Naive B cell (primary cell): ENCODE measurements around the gene RAF1. TPM values are rescaled to one million over a fixed set of nuclear protein-coding genes. Genes with fewer than 3 reads are reported as not detected.

ENCODE experiments used
- ATAC-seq, 2 donors: fragments of 150-1000 bp; cut with Tn5 transposase; 2 replicates each; pipeline ENCODE4 v1.10.0; 2021; ENCODE audit warnings: low read depth in 2 of 2, mild to moderate bottlenecking in 2 of 2, moderate library complexity in 2 of 2
- DNase-seq: peaks from one replicate; pipeline ENCODE4 v3.0.0; 2022
- H3K27ac Mint-ChIP-seq, 6 donors: one replicate each; pipeline ENCODE4 v1.8.0; 2020 to 2022; ENCODE audit warnings: mild to moderate bottlenecking in 6 of 6, mixed read lengths in 6 of 6, moderate library complexity in 5 of 6, inconsistent platforms in 2 of 6
- H3K27me3 Mint-ChIP-seq, 3 donors: one replicate each; pipeline ENCODE4 v1.8.0; 2021 to 2022; ENCODE audit warnings: mixed read lengths in 3 of 3, mild to moderate bottlenecking in 1 of 3
- H3K36me3 Mint-ChIP-seq, 2 donors: one replicate each; pipeline ENCODE4 v1.8.0; 2020 to 2022; ENCODE audit warnings: mixed read lengths in 2 of 2, inconsistent platforms in 1 of 2, mild to moderate bottlenecking in 1 of 2
- H3K4me1 Mint-ChIP-seq, 3 donors: one replicate each; pipeline ENCODE4 v1.8.0; 2020 to 2022; ENCODE audit warnings: mixed read lengths in 3 of 3, inconsistent platforms in 1 of 3, mild to moderate bottlenecking in 1 of 3, moderate library complexity in 1 of 3
- H3K4me3 Mint-ChIP-seq, 8 donors: one replicate each; pipeline ENCODE4 v1.8.0; 2020 to 2022; ENCODE audit warnings: mild to moderate bottlenecking in 8 of 8, mixed read lengths in 8 of 8, moderate library complexity in 8 of 8, inconsistent platforms in 2 of 8
- H3K9me3 Mint-ChIP-seq, 7 donors: one replicate each; pipeline ENCODE4 v1.8.0; 2020 to 2022; ENCODE audit warnings: mixed read lengths in 7 of 7, mild to moderate bottlenecking in 5 of 7, inconsistent platforms in 2 of 7, moderate library complexity in 1 of 7
- polyA plus RNA-seq, 6 donors: library from polyadenylated mRNA; unstranded; fragments of 300-500 nt; fragmentation: Illumina TruSeq; gene quantifications; one replicate each; pipeline ENCODE4 v1.2.3, GENCODE V29; 2021; ENCODE audit warnings: low read depth in 6 of 6

RAF1 gene
- polyA plus RNA-seq, 6 donors from 2014 or later = 44.3 to 69.2 (median 59.5) TPM

- Mint-ChIP-seq H3K4me3 (peak overlapping the region in 1 of 8 donors; percentile 10), H3K27ac (peak overlapping the region in 4 of 6 donors; percentile 43 to 69 (median 56)), H3K36me3 (peaks cover 20 to 36% of the 10 kb centered on the region in 2 donors), H3K9me3 (no peaks in the 10 kb centered on the region), H3K4me1 (peaks cover 14 to 27% (median 20%) of the 10 kb centered on the region in 3 donors), H3K27me3 (no peaks in the 10 kb centered on the region)
- DNase-seq (no peak), ATAC-seq (no peak)
Observed at GRCh38 chr3:12591997-12592715, 71.8 kb downstream of the RAF1 start.

DNA sequence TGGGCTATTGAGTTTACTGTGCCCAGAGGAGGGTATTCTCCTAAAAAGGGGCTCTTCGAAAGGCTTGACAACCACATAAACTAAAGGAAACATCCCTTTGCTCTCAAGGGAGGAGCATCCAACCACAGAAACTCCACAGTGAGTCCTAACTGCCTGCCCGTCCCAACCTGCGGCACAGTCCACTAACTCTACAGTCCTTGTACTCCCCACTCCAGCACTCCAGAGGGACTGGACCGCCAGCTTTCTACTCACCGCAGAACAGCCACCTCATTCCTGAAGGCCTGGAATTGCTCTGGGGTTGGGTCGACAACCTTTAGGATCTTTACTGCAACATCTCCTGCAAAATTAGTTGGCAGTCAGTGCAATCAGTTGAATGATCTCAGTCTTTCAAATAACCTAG is 72.5 kb downstream of the RAF1 start:
- DNase-seq (no peak), ATAC-seq (no peak)
- no peaks in the 10 kb centered on the region for H3K27me3 Mint-ChIP-seq
- peaks cover 20 to 36% of the 10 kb centered on the region in 2 donors for H3K36me3 Mint-ChIP-seq
- no peaks in the 10 kb centered on the region for H3K9me3 Mint-ChIP-seq
- H3K4me1 Mint-ChIP-seq = peaks cover 14 to 27% (median 20%) of the 10 kb centered on the region in 3 donors
- peak overlapping the region in 1 of 8 donors; percentile 34 for H3K4me3 Mint-ChIP-seq
- peak overlapping the region in 4 of 6 donors; percentile 12 to 82 (median 76) for H3K27ac Mint-ChIP-seq

- Mint-ChIP-seq H3K9me3 (no peaks in the 10 kb centered on the region), H3K27ac (peak overlapping the region in 5 of 6 donors; percentile 66 to 93 (median 69)), H3K36me3 (peaks cover 21 to 28% of the 10 kb centered on the region in 2 donors), H3K4me1 (peaks cover 14 to 27% (median 20%) of the 10 kb centered on the region in 3 donors), H3K27me3 (no peaks in the 10 kb centered on the region), H3K4me3 (peak overlapping the region in 1 of 8 donors; percentile 80)
- ATAC-seq (peak; percentile 99), DNase-seq (peak; percentile 20)
Observed at GRCh38 chr3:12590096-12590495, 73.8 kb downstream of the RAF1 start.

DNA sequence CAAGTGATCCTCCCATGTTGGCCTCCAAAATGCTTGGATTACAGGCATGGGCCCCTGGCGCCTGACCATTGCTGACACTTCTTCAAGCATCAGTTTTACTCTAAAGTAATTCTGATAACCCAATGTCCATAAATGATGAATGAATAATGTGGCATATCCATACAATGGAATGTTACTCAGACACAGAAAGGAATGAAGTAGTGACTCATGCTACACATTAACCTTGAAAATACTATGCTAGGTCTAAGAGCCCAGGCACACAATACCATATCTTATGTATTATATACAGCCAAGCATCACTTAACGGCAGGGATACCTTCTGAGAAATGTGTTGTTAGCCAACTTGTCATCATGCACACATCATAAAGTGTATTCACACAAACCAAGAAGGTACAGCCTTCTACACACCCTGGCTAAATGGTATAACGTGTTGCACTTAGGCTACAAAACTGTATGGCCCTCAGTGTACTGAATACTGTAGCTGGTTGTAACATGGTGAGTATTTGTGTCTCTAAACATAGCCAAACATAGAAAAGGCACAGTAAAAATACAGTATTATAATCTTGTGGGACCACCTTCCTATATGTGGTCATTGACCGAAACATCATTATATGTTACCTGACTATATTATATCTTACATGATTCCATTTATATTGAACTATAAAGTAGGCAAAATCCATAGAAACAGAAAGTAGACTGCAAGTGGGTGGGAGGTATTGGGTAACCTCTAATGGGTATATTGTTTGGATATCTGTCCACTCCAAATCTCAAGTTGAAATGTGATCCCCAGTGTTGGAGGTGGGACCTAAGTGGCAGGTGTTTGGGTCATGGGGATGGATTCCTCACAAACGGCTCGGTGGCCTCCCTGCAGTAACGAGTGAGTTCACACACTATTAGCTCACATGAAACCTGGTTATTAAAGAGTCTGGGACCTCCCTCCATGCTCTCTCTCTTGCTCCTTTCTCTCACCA is 75.6 kb downstream of the RAF1 start:
- DNase-seq = no peak
- Mint-ChIP-seq H3K9me3 (no peaks in the 10 kb centered on the region), H3K4me3 (no peak overlapping the region), H3K36me3 (peaks cover 19 to 20% of the 10 kb centered on the region in 2 donors), H3K27me3 (no peaks in the 10 kb centered on the region), H3K4me1 (peaks cover 14 to 27% (median 16%) of the 10 kb centered on the region in 3 donors), H3K27ac (peak overlapping the region; percentile 38 to 88 (median 68))
- no peak for ATAC-seq

- H3K4me3 Mint-ChIP-seq = no peak overlapping the region
- DNase-seq (no peak), ATAC-seq (no peak)
- H3K27me3 Mint-ChIP-seq = no peaks in the 10 kb centered on the region
- H3K9me3 Mint-ChIP-seq = no peaks in the 10 kb centered on the region
- peak overlapping the region in 4 of 6 donors; percentile 7 to 87 (median 52) for H3K27ac Mint-ChIP-seq
- peaks cover 7 to 20% (median 13%) of the 10 kb centered on the region in 3 donors for H3K4me1 Mint-ChIP-seq
- H3K36me3 Mint-ChIP-seq = peaks cover 14 to 18% of the 10 kb centered on the region in 2 donors
Observed at GRCh38 chr3:12586403-12586802, 77.5 kb downstream of the RAF1 start.

- ATAC-seq = no peak
- peaks cover 8 to 15% (median 10%) of the 10 kb centered on the region in 3 donors for H3K4me1 Mint-ChIP-seq
- no peaks in the 10 kb centered on the region for H3K27me3 Mint-ChIP-seq
- H3K4me3 Mint-ChIP-seq = no peak overlapping the region
- DNase-seq = no peak
- H3K36me3 Mint-ChIP-seq = peaks cover 11 to 18% of the 10 kb centered on the region in 2 donors
- H3K9me3 Mint-ChIP-seq = no peaks in the 10 kb centered on the region
- peak overlapping the region in 5 of 6 donors; percentile 57 to 87 (median 70) for H3K27ac Mint-ChIP-seq
Observed at GRCh38 chr3:12585970-12586369, 77.9 kb downstream of the RAF1 start.

DNA sequence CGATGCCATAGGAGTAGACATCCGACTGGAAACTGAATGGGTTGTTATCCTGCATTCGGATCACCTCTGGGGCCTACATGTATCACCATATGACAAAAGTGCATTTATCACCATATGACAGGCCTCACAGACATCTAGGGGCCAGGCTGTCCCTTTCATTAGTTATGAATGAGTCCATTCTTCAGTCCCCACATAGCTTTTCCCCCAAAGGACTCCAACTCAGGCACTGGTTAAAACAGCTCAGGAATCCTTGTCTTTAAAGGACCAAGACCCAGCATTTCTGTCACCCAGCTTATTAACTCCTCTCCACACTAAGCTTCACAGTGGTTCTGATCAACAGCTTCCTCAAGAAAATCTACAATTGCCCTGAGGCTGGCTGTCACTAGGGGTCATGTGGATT is 78.7 kb downstream of the RAF1 start:
- Mint-ChIP-seq H3K27me3 (no peaks in the 10 kb centered on the region), H3K4me1 (peaks cover 4 to 7% (median 6%) of the 10 kb centered on the region in 3 donors), H3K9me3 (no peaks in the 10 kb centered on the region), H3K27ac (peak overlapping the region in 3 of 6 donors; percentile 16 to 59 (median 41)), H3K36me3 (peaks cover 11 to 18% of the 10 kb centered on the region in 2 donors), H3K4me3 (peak overlapping the region in 1 of 8 donors; percentile 5)
- DNase-seq (no peak), ATAC-seq (no peak)

DNA sequence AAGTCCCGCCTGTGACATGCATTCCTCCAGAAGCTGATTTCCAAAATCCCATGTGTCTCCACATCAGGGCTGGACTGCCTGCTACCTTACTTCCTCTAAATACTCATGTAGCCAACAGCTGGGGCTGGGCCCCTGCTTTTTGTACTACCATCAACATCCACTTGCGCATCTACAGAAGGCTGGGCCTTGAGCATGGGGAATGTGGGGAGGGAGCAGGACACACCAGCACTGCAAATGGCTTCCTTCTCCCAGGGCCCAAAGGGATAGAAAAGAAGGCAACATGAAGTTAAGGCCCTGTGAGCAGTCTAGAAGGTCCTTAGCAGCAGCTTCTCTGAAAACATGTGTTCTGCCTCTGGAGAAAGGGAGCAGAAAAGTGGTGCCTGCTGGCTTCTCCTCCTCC is 79.8 kb downstream of the RAF1 start:
- ATAC-seq = no peak
- peak overlapping the region in 3 of 6 donors; percentile 53 to 61 (median 59) for H3K27ac Mint-ChIP-seq

GRCh38 chr3:12583280-12583679 is 80.6 kb downstream of the RAF1 start:
- no peaks in the 10 kb centered on the region for H3K27me3 Mint-ChIP-seq
- ATAC-seq (no peak), DNase-seq (no peak)
- H3K36me3 Mint-ChIP-seq = peaks cover 11 to 19% of the 10 kb centered on the region in 2 donors
- peaks cover 11 to 16% (median 15%) of the 10 kb centered on the region in 3 donors for H3K4me1 Mint-ChIP-seq
- no peak overlapping the region for H3K4me3 Mint-ChIP-seq
- no peaks in the 10 kb centered on the region for H3K9me3 Mint-ChIP-seq
- H3K27ac Mint-ChIP-seq = peak overlapping the region in 1 of 6 donors; percentile 47

More for the DNA sequence above, 79.8 kb downstream of the RAF1 start:
- H3K4me3 Mint-ChIP-seq = no peak overlapping the region
- H3K36me3 Mint-ChIP-seq = peaks cover 11 to 24% of the 10 kb centered on the region in 2 donors
- H3K27me3 Mint-ChIP-seq = no peaks in the 10 kb centered on the region
- H3K9me3 Mint-ChIP-seq = no peaks in the 10 kb centered on the region
- H3K4me1 Mint-ChIP-seq = peaks cover 9 to 15% (median 12%) of the 10 kb centered on the region in 3 donors
- no peak for DNase-seq

- H3K27me3 Mint-ChIP-seq = no peaks in the 10 kb centered on the region
- H3K27ac Mint-ChIP-seq = peak overlapping the region in 2 of 6 donors; percentile 39 to 57
- no peak for ATAC-seq
- no peak overlapping the region for H3K4me3 Mint-ChIP-seq
- no peak for DNase-seq
- peaks cover 11 to 16% (median 15%) of the 10 kb centered on the region in 3 donors for H3K4me1 Mint-ChIP-seq
- no peaks in the 10 kb centered on the region for H3K9me3 Mint-ChIP-seq
- H3K36me3 Mint-ChIP-seq = peaks cover 11 to 19% of the 10 kb centered on the region in 2 donors
Observed at GRCh38 chr3:12582730-12583129, 81.2 kb downstream of the RAF1 start.

DNA sequence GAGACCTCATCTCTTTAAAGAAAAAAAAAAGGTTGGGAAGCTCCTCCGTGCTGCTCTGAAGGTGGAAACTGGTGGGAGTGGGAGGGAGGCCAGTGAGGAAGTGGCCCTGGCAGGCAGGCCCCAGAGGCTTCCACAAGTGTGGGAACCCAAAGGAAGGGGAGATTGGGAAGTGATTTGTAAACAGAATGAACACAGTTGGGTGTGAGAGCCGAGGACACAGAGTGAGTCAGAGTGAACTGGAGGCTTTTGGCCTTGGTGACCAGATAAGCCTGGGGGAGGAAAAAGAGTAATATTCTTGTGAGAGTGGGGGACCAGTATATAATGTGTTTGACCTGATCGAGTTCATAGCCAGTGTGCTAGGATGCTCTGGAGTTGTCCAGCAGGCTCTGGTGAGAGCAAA is 84.0 kb downstream of the RAF1 start:
- Mint-ChIP-seq H3K4me3 (peak overlapping the region in 2 of 8 donors; percentile 19 to 25), H3K27me3 (no peaks in the 10 kb centered on the region), H3K9me3 (peaks cover 0 to 6% (median 3%) of the 10 kb centered on the region in 7 donors), H3K4me1 (peaks cover 11 to 16% (median 15%) of the 10 kb centered on the region in 3 donors), H3K36me3 (peaks cover 30 to 43% of the 10 kb centered on the region in 2 donors), H3K27ac (peak overlapping the region in 4 of 6 donors; percentile 11 to 90 (median 88))
- no peak for ATAC-seq
- DNase-seq = no peak

DNA sequence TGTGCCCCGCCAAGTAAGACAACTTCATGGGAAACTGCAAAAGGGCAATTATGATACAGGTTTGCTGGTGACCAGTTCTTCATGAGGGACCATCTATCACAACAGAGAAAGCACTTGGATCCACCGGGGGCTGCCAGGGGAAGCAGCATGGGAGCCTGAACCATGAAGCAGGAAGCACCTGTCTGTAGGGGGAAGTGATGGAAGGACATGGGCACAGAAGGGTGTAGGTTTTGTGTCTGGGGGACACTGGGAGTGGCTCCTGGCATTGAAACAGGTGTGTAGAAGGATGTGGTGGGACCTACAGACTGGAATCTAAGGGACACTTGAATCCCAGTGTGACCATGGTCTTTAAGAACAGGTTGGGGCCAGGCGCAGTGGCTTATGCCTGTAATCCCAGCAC is 84.5 kb downstream of the RAF1 start:
- DNase-seq = no peak
- peaks cover 11 to 16% (median 15%) of the 10 kb centered on the region in 3 donors for H3K4me1 Mint-ChIP-seq
- H3K36me3 Mint-ChIP-seq = peaks cover 30 to 38% of the 10 kb centered on the region in 2 donors
- H3K27ac Mint-ChIP-seq = peak overlapping the region; percentile 11 to 90 (median 75)
- peaks cover 0 to 6% (median 3%) of the 10 kb centered on the region in 7 donors for H3K9me3 Mint-ChIP-seq
- no peak overlapping the region for H3K4me3 Mint-ChIP-seq
- ATAC-seq = peak in 1 of 2 donors; percentile 28
- H3K27me3 Mint-ChIP-seq = no peaks in the 10 kb centered on the region

GRCh38 chr3:12578742-12579141 is 85.2 kb downstream of the RAF1 start:
- H3K27me3 Mint-ChIP-seq = no peaks in the 10 kb centered on the region
- ATAC-seq (no peak), DNase-seq (no peak)
- peak overlapping the region in 2 of 6 donors; percentile 7 to 90 for H3K27ac Mint-ChIP-seq
- peaks cover 0 to 6% (median 3%) of the 10 kb centered on the region in 7 donors for H3K9me3 Mint-ChIP-seq
- H3K36me3 Mint-ChIP-seq = peaks cover 35 to 42% of the 10 kb centered on the region in 2 donors
- H3K4me3 Mint-ChIP-seq = no peak overlapping the region
- peaks cover 11 to 16% (median 15%) of the 10 kb centered on the region in 3 donors for H3K4me1 Mint-ChIP-seq
